HPDE6-E6E7 (cell line): ENCODE results near the gene DNM3.
"Not testable (repeated sequence)": the region's sequence is repeated elsewhere in the genome, so short reads cannot be mapped to it uniquely, and the experiment has no call there.

ENCODE experiments used
- DNase-seq: peaks from one replicate; pipeline ENCODE4 v3.0.0; 2011; ENCODE audit warnings: missing footprints; ENCODE audit errors: extremely low spot score

DNM3 gene

DNA sequence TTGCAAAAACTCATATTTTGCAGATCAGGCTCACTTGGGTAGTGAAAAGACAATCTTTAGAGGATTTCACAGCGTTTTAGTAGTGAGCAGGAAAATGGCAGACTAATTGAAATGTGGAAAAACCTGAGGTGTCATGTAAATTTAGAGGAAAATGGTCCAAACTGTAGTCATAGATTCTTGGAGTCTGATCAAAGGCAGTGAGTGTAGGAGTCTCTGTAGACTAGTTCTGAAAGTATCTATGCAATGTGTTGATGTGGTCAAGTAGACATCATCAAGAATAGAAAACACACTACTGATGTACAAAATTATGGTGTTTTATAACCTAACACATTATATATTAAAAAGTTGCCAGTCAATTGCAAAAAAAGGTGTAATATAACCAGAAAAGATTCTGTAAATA lies 436.0 kb downstream of the DNM3 start:
- no peak for DNase-seq

DNA sequence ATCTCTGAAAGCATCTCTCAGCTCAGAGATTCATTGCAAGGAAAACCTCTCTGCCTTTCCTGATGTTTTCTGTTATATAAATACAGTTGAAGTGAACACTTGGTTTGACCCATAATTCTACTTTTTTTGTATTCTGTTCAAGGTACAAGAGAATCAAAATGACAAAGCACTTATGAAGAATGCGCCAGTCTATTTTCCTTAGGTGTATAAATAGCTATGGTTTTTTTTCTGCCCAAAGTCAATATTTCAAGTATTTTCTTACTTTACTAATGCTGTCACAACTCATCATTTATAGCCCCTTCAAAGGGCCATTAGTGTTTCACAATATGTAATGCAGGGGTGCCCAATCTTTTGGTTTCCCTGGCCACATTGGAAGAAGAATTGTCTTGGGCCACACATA lies 436.7 kb downstream of the DNM3 start:
- DNase-seq: no peak

DNA sequence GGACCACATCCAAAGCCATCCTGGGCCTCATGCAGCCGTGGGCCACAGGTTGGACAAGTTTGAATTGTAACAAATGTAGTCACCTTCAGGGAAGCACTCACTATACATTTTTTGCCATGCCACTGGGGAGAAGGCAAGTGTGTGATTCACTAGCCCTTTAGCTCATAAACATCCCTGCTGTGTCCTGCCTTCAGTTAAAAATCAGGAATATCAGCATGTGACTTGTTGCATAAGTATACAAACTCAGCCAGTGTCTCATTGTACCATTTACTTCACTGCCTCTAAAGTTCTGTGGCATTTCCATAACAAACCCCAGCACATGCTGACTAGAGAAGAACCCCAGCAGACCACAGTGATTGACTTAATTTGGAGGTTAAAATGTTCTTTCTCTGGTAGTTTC lies 437.2 kb downstream of the DNM3 start:
- no peak for DNase-seq

DNA sequence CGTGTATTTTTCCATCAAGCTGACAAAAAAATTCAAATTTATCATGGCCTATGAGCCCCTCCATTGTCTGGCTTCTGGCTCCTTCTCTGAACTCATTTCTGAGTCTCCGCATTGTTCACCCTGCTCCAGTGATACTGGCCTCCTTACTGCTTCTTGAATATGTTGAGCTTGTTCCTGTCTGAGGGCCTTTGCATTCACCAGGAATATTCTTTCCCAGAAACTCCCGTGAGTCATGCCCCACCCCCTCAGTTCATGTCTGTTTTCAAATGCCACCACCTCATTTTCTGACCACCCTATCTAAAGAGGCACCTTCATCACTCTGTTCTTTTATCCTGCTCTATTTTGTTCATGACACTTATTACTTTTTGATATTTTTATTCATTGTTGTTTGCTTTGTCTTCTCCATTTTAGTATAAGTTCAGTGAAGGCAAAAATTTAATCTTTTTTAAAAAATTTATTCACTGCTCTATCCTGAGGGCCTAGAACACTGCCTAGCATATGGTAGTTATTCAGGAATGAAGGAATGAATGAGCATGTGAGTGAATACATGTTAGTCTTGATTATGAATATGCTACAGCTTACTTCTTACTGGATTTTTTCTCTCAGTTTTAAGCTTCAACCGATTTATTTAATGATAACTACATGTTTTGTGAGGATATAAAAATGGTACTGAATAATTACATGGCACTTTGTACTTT lies 438.8 kb downstream of the DNM3 start:
- DNase-seq: no peak

DNA sequence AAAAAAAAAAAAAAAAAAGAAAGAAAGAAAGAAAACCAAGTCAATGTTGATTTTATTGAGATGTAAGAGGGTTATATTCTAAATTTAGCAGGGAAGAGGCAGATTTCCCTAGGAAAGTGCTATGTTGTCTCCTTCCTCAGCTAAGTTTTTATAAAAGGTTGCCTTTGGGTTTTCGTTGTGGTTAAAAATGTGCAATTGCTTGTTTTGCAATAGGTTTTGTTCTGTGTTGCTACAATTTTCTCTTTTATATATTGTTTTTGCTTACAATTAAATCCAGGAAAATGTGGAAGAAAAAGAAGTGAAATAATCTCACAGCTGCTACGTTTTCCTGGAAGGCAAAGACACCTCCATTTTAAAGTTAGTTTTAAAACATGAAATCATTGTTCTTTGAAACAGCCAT lies 442.5 kb downstream of the DNM3 start:
- DNase-seq: no peak

DNA sequence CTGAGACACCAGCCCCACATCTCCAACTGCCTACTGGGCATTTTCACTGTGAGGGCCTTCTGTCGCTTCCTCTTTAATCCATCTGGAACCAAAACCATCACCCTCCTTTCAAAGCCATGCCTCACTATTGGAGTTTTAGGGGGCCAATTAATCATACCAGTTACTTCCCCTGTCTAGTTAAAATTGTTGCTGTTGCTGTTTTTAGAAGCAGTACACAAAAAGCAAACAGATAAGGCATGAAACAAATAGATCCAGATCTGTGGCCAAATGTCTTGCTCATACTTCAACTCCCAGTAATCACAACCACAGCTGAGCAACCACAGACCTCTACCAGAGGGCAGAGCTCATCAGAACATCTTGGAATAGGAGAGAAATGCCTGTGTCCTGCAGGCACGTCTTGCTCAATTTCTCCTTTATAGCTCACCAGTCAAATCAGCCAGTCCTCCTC lies 445.4 kb downstream of the DNM3 start:
- DNase-seq: no peak

DNA sequence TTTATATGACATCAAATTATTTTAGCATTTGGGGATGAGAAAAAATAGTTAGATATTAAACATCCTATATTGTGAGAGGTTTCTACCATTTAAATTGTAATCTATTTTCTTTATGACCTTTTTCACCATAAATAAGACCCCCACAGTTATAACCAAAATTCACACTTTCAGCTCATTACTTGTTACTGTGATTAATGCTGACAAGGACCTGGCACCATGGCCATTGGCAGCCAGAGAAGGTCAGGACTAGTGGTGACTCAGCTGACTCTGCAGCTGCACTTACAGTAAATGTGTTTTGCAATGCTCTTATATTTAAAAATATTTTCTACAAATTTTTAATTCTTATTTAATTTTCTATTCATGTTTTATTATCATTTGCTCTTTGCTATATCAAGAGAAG lies 445.9 kb downstream of the DNM3 start:
- DNase-seq: no peak

DNA sequence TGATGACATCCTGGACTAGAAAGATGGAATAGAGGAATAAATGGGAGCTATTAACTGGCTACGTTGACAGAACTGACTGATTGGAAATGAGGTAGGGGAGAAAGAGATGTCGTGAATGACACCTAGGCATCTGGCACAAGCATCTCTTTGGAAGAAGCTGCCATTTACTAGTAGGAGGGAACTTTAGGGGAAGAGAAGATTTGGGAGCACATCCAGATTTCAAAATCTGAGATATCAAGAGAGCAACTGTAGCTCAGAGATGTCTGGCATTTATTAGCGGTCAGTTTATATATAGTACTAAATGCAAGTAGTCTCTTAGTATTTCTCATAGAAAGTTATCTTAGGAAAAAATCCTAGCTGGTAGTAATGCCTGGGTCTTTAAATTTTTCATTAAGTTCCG lies 447.3 kb downstream of the DNM3 start:
- DNase-seq: no peak

DNA sequence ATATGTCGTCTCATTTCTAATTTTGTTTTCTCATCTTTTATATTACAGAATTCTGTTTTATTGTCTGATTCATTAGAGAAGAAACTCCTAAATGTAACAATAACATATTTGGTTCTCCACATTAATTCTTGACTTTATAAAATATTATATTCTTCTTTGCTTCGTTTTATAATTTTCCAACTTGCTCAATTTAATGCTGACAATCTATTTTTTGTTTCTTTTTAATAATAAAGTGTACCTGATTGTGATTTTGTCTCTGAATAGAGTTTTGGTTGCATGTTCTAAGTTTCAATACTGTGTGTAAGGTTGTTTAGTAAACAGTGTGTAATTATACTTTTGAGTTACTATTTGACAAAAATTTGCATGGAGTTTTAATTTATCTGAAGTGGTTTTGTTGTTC lies 448.1 kb downstream of the DNM3 start:
- no peak for DNase-seq

DNA sequence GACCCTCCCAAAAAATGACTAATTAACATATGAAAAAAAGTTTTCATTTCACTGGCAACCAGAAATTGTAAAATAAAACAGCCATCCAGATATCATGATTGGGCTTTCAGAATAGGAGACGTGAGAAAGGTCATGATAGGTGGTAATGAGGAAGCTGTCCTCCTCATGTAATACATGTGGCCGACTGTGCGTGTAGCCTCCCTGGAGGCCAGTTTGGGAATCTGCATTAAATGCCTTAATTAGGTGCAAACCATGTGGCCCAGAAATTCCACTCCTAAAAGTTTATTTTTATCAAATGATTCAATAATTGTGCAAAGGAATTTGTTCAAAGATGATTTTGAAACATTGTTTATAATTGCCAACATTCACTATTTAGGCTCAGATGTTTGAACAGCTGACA lies 451.5 kb downstream of the DNM3 start:
- DNase-seq: no peak

DNA sequence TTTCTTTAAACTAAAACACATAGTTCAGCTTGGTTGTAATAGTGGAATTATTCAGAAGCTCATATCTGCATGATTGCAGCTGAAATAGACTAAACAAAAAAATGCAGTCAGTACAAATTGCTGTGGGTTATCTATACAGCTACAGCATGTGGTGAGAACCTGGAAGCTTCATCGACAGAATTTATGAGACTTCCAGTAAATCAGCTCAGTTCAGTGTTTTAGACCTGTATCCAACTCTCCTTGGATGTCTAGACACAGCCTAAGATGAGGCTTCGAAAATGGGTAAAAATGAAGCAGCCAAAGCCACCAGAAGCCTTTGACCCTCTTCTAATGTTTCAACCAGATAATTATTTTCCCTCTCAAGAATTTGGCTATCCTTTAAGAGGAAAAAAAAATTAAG lies 452.1 kb downstream of the DNM3 start:
- no peak for DNase-seq

DNA sequence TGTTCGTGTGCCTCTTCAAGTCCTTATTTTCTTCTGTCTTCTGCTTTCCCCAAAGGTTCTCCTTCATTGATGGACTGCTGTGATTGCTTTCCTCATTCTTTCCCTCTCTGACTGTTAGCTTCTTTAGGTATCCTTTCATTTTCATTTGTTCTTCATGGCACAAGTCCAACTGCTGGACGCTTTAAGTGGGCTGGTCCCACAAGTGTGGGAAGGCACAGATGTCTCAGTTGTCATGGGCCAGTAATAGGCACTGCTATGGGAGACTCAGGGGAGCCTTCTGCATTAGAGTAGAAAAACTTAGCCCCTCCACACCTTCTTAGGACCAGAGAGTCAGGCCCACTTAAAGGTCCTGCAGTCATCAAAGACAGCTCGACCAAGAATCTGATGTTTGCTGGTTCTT lies 456.8 kb downstream of the DNM3 start:
- DNase-seq: no peak

DNA sequence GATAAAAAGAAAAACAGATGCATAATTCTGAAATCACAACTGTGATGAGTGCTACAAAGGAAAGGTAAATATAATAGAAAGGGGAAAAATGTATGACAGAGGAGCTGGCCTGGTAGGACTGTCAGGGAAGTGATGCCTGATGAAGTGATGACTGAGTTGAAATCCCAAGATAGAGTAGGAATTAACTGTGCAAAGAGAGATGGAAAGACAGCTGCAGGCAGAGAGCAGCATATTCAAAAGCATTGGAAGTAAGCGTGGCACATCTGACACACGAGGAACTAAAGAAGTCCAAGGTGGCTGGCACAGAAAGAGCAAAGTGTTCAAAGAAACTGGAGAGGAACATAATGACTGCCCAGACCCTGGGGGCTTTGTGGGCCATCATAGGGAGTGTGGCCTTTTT lies 457.6 kb downstream of the DNM3 start:
- DNase-seq: no peak

DNA sequence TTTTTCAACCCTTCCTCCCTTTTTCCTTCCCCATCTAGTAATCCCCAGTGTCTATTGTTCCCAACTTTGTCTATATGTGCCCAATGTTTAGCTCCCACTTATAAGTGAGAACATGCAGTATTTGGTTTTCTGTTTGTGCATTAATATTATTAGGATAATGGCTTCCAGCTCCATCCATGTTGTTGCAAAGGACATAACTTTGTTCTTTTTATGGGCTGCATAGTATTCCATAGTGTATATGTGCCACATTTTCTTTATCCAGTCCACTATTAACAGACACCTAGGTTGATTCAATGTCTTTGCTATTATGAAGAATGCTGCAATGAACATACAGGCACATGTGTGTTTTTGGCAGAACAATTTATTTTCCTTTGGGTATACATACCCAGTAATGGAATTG lies 458.2 kb downstream of the DNM3 start:
- no peak for DNase-seq

DNA sequence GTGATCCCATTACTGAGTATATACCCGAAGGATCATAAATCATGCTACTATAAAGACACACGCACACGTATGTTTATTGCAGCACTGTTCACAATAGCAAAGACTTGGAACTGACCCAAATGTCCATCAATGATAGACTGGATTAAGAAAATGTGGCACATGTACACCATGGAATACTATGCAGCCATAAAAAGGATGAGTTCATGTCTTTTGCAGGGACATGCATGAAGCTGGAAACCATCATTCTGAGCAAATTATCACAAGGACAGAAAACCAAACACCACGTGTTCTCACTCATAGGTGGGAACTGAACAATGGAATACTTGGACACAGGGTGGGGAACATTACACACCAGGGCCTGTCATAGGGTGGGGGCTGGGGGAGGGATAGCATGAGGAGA lies 466.2 kb downstream of the DNM3 start:
- DNase-seq: not testable (repeated sequence)

DNA sequence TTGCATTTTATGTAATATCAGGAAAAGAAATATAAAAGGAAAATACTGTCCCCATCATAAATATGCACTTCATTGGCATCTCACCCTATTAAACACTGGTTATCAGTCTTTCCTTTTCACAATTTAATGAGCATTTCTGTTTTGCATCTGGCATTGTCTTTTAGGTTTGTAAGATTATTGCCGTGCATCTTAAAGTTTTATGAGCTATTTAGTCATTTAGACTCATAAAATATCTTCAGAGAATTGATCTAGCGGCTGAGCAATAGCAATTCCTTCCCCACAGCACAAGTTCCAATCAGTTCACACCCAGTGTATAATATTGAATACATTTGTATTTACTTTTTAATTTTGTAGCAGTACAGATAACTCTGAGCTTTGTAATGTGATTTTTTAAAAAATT lies 466.8 kb downstream of the DNM3 start:
- DNase-seq: no peak

DNA sequence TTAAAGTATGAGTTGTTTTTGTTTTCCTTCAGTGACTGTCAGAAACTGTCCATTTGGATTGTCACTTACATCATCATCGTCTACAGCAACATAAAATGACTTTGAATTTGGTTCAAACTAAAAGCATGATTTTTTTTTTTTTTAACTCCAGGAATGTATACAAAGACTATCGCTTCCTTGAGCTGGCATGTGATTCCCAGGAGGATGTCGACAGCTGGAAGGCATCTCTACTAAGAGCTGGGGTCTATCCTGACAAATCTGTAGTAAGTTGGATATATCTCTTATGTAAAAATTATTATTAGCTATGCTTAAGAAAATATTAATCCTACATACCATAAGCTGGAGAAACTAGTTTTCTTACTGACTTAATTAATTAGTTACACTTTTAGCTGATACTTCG lies 467.3 kb downstream of the DNM3 start:
- no peak for DNase-seq

DNA sequence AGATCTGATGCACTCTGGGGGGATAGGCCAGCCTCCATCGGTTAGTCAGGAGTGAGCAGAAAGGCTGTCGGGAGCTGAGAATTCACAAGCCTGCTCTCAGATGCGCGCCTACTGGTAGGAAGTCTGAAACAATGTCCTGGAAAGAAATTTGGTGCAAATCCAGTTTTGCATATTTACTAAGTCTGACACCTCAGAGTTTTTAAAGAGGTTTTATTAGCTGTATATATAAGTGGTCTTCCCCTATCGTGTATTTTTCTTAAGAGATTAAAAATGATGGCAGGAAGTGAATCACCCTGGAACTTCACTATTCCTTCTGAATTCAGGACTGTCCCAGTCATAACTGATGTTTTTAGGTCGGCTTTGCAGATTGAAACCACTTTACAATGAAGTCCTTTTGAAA lies 479.4 kb downstream of the DNM3 start:
- DNase-seq: no peak

DNA sequence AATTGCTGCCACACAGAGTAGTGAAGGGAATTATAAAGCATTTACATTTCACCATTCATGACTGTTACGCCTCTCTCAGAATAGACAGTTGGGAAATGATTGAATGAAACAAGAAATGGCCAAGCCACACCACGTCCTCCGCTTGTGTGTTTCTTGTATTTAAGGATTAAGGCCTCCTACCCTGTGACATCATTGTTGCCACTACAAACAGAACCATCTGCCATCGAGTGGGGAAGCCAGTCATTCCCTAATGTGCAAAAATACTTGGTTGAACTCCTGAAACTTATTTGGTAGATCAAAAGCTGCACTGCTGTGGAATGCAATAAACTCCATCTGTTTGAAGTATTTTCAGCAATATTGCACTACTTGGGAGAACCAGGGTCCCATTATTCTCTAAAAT lies 480.2 kb downstream of the DNM3 start:
- DNase-seq: no peak

DNA sequence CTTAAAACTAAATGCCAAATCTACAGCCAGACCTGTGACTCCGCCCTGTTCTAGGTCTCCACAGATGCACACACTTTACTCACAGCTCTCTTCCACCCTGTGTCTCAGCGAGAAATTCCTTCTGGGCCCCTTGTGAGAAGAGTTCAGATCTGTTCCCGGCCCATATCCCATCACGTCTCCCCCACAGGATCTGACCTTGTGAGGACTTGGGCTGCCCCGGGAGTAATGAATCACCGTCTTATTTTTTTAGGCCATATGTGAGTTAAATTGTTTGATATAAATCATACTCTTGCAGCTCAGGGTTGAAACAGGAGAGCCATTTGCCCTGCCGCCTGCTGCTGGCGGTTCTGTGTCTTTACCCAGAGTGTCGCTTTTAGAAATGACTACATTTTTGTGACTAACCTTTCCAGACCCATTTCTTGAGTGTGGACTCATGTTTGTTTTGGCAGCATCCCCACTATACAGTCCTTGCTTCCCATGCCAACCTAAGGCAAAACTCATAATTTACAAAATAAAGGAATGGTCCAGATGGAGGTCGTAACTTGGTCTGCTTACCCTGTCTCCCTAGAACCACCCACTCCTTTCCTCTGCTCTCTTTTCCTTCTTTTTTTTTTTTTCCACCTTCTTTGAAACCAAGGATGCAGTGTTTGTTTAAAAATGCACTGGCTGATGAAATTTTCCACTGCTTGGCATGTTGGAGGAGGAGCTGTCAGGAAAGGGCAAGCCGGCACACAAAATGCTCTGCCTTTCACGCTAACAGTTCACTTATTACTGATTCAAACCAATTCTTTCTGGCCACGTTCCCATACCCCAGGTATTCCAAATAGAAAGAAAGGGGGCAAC lies 481.1 kb downstream of the DNM3 start:
- DNase-seq: no peak

DNA sequence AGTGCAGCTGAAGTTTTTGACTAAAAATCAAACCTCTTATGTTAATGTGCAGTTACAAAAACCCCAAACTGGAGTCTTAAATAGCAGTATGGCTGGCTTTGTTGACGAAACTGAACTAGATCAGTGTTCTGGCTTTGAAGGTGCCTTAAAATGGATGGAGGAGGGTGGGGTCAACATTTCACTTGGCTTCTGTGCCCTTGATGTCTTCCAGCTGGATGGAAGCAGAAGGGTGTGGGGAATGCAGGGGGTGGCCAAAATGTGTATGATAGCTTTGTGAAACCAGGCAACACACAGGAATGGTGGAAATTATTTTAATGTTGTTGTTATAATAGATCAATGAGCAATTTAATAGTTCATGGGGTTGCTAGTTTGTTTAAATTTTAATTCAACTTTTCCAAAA lies 482.4 kb downstream of the DNM3 start:
- no peak for DNase-seq

DNA sequence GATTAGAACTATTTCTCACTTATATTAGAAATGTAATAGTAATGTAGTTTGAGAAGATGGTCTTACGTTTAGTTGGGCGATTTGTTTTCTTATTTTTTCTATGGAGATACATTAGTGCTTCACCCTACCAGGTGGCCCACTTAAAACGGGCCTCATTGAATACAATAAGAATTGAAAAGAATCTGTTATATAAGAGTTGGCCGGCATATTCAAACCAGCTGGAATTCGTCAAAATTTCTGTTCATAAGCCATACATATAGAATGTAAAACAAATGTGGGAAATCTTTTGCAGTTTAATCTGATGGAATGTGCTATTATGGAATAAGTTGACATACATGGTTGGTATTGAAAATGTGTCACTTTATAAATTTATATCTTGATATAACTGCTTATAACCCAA lies 482.8 kb downstream of the DNM3 start:
- DNase-seq: no peak

DNA sequence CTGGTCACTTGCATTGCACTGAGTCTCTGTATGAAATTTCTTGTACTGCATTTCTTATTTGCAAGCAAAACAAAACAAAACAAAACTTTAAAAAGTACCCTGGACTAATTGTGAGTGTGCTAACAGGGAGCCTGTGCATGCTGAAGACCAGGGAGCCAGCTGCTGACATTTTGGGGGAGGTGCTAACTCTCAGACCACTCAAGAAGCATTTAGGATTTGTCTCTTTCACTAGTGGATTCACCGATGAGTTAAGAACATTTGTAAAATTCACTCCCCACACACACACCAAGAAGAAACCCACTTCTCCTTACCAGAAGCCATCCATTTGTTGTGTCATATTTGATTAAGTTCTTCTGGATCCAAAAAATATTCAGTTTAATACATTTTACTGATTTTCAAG lies 483.5 kb downstream of the DNM3 start:
- DNase-seq: no peak

DNA sequence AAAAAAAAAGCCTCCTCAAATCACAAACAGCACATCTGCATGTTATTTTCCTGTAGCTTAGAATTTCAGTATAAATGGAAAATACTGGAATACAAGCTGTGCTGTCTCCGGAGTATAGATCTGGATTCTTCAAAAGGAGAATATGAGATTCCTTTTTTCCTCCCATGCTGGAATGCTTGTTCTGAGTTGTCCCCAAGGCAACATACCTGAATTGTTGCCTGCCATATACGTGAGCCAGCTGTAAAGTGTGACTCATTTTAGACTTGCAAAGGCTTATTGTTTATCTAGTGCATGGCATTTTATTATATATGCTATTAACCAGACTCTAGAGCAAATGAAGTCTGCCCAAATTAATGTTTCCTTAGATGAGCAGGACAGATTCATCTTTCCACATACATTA lies 484.2 kb downstream of the DNM3 start:
- DNase-seq: peak; percentile 22
